HG02571 (cell line): ENCODE data around the gene RGS14.
"Not testable (repeated sequence)": the region's sequence is repeated elsewhere in the genome, so short reads cannot be mapped to it uniquely, and the experiment has no call there.

Experiments used
- ATAC-seq: cut with Tn5 transposase; IDR thresholded peaks from one replicate; pipeline ENCODE4 v1.9.1; 2021; ENCODE audit warnings: mild to moderate bottlenecking, moderate library complexity; ENCODE audit not compliant: unreplicated experiment

RGS14 gene

GRCh38 chr5:177346820-177347219, 10.9 kb upstream of the RGS14 start:
- no peak for ATAC-seq

DNA sequence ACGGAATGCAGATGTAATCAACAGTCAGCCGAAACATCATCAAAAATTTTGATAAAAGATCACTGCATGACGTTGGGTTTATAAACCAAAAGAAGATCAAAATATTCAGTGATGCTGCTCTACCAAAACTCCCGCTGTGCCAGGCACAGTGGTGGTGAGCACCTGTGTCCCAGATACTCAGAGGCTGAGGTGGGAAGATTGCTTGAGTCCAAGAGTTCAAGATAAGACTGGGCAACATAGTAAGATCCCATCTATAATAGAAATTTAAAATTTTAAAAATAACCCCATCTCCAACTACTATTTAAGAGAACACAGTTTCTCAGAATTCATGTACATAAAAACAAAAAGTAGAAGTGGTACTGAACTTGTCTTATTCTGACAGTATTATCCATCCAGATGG, 10.0 kb upstream of the RGS14 start:
- ATAC-seq, result no peak

DNA sequence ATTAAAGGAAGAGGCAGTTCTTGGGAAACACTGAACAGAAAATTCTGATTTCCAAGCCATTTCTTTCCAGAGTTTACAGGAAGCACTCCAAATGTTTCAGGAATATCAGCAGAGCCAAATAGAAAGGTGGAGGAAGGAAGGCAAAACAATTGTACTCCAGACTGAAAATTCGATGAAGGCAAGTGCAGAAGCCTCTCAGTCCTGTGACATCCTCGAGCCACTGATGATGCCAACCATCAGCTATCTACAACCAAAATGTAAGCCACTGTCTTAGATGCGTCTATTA, 8.4 kb upstream of the RGS14 start:
- ATAC-seq, result no peak

- ATAC-seq, result no peak
Observed at GRCh38 chr5:177349762-177350161, 8.0 kb upstream of the RGS14 start.

GRCh38 chr5:177350776-177351391, 6.8 kb upstream of the RGS14 start:
- ATAC-seq, result no peak

- peak; percentile 86 for ATAC-seq
Observed at GRCh38 chr5:177351392-177352329, 6.1 kb upstream of the RGS14 start, which contains the start of gene LMAN2. Gene LMAN2 (minus strand): TSS chr5:177351668. CDS start chr5:177351647, 21 bp downstream.

DNA sequence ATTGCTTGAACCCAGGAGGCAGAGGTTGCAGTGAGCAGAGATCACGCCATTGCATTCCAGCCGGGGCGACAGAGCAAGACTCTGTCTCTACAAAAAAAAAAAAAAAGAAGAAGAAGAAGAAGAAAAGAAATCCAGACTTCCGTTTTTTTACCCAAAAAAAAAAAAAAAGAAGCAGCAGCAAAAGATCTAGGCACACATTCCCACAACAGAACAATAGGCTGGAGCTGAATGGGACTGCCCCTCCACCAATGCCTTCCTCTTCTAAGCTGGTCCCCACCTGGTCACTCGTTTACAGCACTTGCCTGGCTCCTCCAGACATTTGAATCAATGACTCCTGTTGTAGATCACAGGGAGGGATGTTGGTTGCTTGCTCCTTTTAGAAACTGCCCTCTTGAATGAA, 4.6 kb upstream of the RGS14 start:
- ATAC-seq, result no peak

DNA sequence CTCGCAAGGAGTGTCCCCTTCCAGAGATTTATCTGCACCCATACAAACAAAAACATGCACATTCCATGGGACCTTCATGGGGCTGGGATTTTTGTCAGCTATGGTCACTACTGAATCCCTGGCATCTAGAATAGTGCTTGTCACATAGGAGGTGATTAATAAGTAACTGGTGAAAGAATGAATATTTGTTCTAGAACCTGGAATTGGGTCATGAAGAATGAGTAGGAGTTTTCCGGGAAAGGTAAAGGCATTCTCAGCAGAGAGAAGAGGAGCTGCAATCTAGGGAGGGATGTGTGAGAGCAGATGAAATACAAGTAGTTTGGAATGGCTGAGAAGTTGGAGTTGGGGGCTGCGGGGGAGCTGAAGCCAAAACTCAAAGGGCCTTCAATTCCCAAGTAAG, 3.5 kb upstream of the RGS14 start:
- no peak for ATAC-seq

GRCh38 chr5:177354711-177355110, 3.0 kb upstream of the RGS14 start:
- ATAC-seq, result no peak

GRCh38 chr5:177355162-177355867, 2.4 kb upstream of the RGS14 start:
- ATAC-seq, result no peak

DNA sequence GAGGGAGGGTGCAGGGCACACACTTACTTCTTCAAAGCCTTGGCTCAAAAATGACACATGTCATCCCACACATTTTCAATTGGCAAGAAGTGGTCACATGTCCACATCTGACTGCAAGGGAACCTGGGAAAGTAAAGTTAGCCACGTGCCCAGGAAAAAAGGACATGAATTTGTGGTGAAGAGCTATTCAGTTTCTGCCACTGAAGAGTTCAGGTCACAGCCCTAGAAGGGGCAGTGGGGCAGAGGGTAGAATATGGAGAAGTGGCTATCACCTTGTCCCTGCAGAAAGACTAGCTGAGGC, 1.9 kb upstream of the RGS14 start:
- no peak for ATAC-seq

GRCh38 chr5:177356746-177357145, 978 bp upstream of the RGS14 start:
- no peak for ATAC-seq

- ATAC-seq, result no peak
Observed at GRCh38 chr5:177357146-177357458, 622 bp upstream of the RGS14 start.

DNA sequence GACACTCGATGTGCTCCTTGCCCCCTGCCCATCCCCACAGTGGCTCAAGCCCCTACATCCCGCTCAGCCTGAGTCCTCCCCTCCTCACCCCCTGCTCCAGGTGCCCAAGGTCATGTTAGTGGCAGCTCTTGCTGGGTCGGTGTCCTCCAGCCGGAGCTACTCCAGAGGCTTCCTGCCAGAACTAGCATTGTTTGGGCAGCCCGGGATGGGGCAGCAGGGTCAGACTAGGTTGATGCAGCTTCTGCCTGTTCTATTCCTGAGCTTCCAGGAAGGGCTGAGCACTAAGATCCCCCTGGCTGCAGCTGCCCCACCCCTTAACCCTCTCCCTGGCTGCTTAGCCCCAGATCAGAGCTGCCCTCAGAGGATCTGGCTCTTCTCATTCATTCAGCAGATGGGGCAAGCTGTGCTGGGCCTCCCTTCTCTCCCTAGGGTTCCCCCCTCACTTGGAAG, 671 bp downstream of the RGS14 start:
- ATAC-seq, result no peak

DNA sequence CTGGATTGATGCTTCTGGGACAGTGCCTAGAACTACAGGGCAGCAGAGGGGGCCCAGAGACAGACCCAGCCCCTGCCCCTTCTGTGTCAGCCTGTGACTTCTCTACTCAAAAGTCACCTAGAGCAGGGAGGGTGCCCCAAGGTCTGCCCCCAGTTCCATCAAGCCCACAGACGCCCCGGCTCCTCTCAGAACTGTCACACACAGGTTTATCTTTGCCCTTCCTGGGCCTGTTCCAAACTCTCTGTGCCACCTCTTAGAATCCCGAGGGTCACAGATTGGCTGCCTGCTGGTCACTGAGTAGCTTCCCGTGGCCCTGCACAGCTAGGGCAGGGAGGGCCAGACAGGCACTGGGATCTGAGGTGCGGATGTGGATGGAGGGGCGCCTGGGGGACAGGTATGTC, 1.7 kb downstream of the RGS14 start:
- ATAC-seq, result no peak

GRCh38 chr5:177359860-177360259, 2.1 kb downstream of the RGS14 start:
- no peak for ATAC-seq

DNA sequence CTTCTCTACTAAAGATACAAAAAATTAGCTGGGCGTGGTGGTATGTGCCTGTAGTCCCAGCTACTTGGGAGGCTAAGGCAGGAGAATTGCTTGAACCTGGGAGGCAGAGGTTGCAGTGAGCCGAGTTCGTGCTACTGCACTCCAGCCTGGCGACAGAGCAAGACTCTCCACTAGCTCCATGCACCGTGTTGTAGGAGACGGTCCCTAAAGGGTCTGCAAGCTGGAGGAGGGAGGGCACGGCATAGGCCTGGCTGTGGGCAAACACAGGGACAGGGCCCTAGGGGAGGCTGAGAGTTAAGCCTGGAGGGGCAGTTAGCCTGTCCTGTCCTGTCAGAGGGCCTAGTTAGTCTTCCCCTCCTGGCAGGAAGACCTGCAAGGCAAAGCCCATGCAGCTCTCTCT, 3.0 kb downstream of the RGS14 start:
- ATAC-seq, result not testable (repeated sequence)

GRCh38 chr5:177361418-177362291, 3.9 kb downstream of the RGS14 start:
- no peak for ATAC-seq

GRCh38 chr5:177362292-177362609, 4.5 kb downstream of the RGS14 start:
- ATAC-seq, result no peak

- peak; percentile 33 for ATAC-seq
Observed at GRCh38 chr5:177362610-177363507, 5.1 kb downstream of the RGS14 start.
